ENCODE data around the gene BANP.
"Not testable (repeated sequence)": the region's sequence is repeated elsewhere in the genome, so short reads cannot be mapped to it uniquely, and the experiment has no call there.

GRCh38 chr16:87937231-87937542 is 14.0 kb upstream of the BANP start:
- TF ChIP-seq CTCF, POLR2A (IDR thresholded peaks at IDR 0.05): not testable (repeated sequence)

Measured in heart left ventricle (tissue), 13 donors.